HG02852 (cell line): ENCODE results near the gene MIER1.
"Not testable (repeated sequence)": the region's sequence is repeated elsewhere in the genome, so short reads cannot be mapped to it uniquely, and the experiment has no call there.

Experiments
- ATAC-seq: cut with Tn5 transposase; IDR thresholded peaks from one replicate; pipeline ENCODE4 v1.9.1; 2021; ENCODE audit warnings: mild to moderate bottlenecking, moderate library complexity; ENCODE audit not compliant: unreplicated experiment

The MIER1 gene

DNA sequence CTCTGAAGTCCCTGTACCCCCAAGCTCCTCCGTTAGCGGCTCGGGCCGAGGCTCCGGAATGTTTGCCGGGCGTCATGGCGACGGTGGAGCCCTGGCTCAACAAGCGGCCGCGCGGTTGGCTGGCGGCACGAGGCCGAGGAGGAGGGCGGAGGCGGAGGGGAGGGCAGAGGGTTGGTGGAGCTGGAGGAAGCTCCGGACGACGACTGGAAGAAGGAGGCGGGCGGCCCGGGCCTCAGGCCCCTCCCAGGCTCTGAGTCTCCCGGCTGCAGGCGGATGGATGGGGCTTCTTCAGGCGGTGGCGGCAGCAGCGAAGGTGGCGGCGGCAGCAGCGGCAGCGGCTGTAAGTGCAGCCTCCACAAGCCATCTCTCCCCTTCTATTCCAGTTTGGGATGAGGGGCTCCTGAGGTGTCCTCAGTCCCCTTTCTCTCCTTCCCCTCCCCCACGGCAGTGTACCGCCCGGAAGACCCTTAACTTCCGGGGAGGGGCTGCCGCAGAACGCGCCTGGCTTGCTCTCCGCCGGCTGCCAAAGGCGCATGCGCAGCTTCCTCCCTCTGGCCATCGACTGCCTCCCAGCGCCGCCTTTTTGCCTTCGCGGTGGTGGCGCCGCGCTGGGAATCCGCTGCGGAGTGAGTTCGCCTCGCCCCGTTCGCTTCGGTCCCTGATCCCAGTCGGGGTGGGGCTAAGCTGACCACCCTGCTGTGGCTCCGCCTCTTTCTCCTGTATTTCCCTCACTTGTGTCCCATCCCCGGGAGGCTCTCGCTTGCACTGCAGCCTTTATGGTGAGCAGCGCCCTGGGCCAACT lies at the start of gene MIER1, which contains the start of gene DNAI4:
Gene MIER1 (plus strand): TSS at position 235 of the 802 bp plus-strand sequence. CDS start 39 bp downstream, at position 274.
Gene DNAI4 (minus strand): TSS at position 101 of the 802 bp plus-strand sequence. CDS start 25 bp downstream, at position 76.
- peak; percentile 93 for ATAC-seq

DNA sequence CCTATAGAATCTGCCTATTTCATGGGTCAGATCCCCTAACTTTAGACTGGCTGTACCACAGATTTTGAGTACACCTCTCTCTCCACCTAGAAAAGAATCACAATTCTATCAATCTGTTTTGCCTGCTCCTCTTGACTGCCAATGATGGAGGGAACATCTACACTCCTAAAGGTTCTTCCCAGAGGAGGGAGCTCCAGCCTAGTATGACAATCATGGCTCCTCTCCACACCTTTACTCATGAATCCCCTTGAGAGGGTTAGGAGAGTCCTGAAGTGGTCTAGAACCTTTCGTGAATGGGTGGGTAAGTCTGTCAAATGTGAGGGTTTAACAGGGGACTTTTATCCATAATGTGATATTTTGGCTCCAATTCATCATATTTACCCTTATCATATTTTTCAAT lies 48.1 kb upstream of the MIER1 start:
- no peak for ATAC-seq

DNA sequence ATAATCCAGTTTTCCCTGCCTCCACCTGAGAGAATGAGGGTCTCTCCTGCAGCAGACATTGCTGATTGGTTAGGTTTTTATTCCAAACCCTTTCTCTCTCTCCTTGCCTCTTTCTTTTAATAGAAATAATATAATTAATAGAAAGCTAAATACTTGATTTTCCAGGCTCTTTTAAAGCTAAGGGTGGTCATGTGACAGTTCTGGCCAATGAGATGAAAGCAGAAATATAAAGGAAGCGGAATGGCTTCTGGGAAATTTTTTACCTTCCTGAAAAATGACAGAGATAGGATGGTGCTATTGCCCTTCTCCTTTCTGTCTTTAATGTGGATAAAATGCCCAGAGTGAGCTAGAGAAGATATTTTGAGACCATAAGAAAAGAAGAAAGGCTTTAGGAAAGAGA lies 35.8 kb upstream of the MIER1 start:
- ATAC-seq, result no peak

DNA sequence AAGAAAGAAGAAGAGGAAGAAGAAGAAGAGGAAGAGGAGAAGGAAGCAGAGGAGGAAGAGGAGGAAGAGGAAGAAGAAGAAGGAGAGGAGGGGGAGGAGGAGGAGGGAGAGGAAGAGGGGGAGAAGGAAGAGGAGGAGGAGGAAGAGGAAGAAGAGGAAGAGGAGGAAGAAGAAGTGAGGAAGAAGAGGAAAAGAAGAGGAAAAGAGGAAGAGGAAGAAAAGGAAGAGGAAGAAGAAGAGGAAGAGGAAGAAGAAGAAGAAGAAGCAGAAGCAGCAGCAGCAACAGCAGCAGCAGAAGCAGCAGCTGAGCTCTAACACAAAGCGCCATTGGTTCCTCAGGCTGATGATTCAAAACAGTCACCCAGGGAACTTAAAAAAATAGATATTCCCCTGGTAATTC lies 34.2 kb upstream of the MIER1 start:
- ATAC-seq, result no peak

DNA sequence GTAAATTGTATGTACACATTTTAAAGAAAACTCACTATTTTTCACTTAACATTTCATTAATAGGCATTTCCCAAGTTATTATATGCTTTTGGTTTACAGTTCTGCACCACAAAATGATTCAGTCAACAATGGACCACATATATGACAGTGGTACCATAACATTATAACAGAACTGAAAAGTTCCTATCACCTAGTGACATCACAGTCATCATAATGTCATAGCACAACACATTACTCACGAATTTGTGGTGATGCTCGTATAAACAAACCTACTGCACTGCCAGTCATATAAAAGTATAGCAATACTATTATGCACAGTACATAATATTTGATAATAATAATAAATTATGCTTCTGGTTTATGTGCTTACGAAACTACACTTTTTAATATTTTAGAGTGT lies 31.1 kb upstream of the MIER1 start:
- no peak for ATAC-seq

DNA sequence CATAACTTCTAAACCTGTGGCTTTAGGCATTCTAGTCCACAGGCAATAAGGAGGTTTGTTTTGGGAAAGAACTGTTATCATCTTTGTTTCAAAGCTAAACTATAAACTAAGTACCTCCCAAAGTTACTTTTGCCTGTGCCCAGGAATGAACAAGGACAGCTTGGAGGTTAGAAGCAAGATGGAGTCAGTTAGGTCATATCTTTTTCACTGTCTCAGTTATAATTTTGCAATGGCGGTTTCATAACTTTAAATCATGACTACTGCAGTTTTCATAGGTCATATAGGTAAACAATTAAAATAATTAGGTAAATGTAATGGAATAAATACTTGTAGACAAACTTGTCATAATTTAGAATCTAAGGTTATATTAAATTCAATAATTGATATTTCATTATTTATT lies 9.6 kb upstream of the MIER1 start:
- ATAC-seq, result not testable (repeated sequence)

DNA sequence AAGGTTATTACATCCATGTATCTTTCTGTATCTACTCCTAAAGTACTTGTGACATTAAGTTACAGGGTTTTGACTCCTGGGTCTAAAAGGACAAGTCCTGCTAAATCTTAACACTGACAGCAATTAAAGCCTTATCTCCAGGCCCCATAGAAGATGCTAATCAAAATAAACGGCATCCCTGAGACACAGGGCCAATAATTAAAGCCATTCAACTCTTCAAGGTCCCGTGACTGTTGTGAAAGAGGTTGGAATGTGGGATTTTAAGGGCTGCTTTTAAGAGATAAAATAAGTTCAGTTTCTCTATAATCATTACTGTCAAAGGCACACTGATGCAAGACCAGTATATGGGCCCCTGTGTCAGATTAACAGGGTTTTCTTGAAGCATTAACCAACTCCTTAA lies 8.5 kb upstream of the MIER1 start:
- ATAC-seq, result no peak

DNA sequence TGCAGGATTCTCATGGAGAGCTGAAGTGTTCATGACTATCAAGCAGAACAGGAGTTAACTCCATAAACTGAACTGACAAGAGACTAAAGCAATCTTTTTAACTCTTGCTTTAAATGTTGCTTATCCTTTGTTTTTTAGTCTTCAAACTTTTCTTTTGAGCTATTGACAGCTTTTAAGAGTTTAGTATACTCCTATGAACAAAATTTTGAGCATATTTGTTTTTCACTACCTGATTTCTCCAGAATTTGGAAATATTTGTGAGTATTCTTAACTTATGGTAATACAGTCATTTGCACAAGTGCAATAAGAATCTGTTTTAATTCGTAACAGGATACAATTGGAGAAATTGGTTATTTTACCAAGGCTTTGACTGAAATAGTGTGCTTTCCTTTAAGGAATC lies 7.3 kb upstream of the MIER1 start:
- no peak for ATAC-seq

DNA sequence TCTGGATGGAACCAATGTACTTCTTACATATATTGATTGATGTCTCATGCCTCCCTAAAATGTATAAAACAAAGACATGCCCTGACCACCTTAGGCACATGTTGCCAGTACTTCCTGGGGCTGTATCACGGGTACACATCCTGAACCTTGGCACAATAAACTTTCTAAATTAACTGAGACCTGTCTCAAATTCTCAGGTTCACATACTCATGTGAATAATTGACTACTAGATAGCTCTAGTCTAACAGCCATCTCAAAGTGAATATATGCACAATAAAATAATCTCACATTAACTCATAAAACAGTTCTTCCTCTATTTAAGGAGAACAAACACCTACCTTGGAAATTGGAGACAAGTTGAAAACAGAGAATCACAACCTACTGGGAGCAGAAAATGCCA lies 5.7 kb upstream of the MIER1 start:
- ATAC-seq, result no peak

DNA sequence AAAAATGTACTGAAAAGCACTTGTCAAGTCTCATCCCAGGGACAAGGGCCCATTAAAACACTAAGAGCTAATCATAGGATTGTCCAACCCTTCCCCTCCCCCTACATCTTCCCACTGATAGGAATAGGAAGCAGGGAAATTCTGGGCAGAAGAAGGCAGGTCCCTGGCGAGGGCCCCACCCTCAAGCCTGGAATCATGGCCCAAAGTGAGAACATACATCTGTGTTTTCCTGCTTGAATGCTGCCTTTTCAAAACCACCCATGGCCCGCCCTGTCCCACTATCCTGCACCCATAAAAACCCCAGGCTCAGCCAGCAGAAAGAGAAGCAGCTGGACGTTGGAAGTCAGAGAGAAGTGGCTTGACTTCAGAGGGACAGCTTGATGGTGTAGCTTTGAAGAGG lies 5.0 kb upstream of the MIER1 start:
- no peak for ATAC-seq

DNA sequence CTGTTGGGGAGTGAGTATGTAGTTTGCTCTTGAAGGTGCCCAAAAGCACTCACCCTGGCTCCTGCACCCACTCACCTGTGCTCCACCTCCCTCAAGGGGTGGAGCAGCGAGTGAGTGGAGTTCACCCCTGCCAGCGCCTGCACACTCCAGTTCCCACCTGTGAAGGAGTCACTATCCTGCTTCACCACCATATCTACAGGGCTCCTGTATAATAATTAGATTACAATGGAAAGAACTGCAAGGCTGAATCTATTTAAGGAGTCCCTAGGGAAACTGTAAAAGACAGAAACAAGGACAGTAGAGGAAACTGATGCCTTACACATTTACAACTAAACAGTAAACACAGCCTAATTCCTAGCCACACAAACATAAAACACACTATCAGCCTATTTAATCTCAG lies 4.2 kb upstream of the MIER1 start:
- ATAC-seq, result no peak

DNA sequence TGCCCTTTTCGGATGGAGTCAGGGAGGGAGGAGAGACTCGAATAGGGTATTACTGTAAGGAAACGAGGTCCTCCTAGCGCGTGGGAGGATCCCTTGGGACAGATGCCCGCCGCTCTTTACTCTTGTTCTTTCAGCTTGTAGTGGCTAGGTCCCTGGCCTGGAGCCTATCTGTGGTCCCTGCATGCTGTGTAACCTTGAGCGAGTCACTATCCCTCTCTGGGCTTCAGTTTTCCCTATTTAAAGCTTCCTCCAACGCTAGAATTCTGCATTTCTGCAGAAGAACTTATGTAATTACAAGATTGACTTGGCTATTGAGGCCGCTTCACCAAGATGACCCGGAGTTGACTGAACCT lies 744 bp downstream of the MIER1 start:
- ATAC-seq, result peak; percentile 1

DNA sequence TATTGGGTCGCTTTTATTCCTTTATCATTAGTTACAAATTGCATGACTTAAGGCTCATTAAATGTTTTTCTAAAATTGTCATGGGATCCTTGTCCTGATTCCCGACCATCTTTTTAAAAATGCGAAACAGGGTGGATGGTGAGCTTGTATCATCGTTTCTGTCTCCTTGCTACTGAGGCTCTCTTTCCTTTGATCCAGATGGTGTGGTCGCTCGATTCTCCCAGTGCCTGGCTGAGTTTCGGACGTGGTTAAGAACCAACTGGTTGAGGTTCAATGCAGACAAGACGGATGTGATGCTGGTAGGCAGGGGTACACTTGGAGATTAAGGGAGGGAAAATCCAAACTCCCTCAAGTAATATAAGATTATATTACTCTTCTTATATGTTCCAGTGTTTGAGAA lies 1.2 kb downstream of the MIER1 start:
- no peak for ATAC-seq

DNA sequence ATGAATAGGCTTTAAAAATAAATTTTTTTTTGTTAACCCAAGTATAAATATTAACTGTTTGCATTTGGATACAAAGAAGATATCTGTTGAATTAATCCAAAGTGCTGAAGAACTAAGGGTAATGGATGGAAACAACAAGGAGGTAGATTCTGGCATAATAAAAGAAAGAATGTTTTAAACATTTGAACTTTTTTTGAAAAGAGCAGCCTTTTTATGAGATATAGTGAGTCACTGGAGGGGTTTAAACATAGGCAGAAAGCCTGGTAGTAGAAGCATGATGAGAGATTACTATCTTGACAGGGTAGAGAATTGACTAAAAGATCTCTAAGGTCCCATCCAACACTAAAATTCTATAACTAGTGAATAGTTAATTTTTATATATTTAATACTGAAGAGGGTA lies 2.7 kb downstream of the MIER1 start:
- ATAC-seq, result no peak

DNA sequence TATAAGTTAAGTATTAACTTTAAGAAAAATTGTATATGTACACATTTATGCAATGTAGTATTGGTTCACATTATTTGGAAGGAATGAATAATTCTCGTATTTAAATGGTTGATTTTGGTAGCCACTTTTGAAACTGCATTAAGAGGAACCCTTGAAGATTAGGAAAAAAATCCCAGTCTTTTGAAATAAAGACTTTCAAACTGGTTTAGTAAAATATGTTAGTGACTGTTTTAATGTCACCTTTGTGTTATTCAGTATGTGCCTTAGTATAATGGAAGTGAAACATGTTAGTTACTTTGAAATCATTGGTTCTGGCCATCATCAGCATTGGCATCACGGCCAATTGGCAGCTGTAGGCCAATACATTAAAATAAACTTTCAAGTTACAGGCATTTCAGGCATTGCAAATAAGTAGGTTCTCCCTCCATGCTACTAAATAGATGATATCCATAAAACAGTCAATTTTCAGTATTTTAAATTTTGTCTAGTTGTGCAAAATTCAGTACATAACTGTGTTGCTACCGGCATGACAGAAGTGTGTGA lies 4.4 kb downstream of the MIER1 start:
- ATAC-seq, result no peak

DNA sequence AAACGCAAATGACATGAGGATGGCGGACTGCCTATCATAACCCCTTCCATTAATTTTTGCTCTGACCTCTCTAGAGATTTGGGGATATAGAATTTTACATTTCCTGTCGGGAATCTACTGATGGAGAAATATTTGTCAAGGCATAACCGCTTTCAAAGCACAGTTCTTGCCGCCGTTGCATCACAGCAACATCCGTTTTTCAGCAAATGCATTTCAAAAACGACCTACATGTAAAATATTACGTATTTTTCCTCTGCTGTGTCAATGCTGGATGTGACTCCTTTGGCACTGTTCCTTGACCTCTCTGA lies 4.9 kb downstream of the MIER1 start:
- no peak for ATAC-seq

DNA sequence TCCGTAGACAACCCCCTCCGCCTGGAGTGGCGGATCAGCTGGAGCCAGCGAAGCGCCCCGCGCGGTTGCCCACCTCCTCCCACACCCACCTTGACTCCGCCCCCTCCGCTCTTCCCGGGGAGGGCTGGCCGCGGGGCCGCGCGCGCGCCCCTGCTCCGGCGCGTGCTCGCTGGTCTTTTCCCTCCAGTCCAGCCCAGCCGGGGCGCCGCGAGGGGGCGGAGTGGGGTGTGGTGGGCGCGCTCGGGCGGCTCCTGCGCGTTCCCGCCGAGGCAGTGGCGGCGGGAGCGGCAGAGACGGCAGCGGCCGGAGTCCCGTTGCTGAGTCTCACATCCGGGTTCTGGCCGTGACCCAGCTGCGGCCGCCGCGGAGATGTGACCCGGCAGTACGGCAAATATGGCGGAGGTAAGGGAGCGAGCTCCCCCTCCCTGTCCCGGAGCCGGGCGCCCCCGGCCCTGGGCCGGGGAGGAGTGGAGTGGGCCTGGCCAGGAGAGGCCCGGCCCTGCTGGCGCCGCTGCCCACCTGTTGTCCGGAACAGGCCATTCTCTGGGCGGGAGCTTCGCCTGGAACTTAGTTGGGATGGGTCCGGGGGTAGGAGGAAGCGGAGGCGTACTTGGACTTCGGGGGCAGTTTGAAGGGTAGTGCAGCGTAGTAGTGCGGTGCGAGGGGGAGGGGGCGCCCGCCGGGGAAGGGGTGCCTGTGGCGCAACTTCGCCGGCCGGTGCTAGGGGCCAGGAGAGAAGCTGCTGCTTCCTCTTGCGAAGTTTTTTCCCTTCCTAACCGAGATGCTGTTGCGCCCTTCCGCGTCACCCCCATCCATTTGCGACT lies 5.4 kb downstream of the MIER1 start:
- ATAC-seq, result peak; percentile 63

DNA sequence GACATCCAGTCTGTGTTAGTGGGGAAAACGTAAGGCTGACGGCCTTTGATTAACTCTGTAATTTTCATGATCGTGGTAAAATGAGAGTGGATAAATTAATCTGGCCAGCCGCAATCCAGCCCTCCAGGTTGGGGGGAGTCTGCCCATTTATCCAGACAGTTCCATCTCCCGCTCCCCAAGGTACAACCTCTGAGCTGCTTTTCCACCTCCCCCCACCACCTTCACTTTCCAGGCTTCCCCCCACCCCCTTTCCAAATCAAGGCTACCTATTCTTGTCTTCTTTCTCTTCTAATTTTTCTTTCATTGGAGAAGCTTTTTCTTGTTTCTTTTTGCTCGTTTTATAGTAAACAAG lies 6.0 kb downstream of the MIER1 start:
- ATAC-seq, result peak; percentile 0

DNA sequence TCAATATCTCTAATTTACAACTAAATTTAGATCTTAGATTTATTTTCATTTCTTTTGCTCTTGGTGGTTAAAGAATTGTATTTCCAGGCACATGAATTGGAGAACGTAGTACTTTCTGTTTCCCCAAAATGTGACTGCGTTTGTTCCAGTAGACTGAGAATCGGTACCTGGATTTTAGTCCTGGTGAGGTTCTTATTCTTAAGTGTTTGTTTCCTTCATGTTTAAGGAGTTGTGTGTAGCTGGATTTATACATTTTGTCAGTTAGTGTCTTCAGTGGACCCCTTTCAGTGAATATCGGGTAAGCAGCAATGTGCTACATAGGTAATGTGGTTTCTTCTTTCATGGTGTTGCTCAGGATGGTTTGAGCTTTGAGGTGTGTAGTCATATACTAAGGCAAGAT lies 6.8 kb downstream of the MIER1 start:
- no peak for ATAC-seq

DNA sequence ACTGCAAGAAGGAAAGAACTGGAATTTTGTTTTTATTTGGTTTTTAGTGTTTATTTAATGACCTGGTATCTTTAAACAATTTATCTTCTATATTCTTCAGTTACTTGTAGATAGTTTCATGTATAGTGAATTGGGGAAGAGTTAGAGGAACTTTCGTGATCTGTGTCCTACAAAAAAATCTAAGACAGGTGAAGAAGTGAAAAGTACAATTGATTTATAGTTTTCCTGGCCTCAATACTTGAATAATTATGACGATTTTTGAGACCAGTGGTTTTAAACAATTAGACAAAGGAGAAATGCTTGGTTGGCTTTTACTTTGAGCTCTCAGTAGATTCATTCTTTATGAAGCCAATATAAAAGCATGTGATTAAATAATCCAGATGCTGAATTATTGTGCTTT lies 7.5 kb downstream of the MIER1 start:
- ATAC-seq, result no peak

DNA sequence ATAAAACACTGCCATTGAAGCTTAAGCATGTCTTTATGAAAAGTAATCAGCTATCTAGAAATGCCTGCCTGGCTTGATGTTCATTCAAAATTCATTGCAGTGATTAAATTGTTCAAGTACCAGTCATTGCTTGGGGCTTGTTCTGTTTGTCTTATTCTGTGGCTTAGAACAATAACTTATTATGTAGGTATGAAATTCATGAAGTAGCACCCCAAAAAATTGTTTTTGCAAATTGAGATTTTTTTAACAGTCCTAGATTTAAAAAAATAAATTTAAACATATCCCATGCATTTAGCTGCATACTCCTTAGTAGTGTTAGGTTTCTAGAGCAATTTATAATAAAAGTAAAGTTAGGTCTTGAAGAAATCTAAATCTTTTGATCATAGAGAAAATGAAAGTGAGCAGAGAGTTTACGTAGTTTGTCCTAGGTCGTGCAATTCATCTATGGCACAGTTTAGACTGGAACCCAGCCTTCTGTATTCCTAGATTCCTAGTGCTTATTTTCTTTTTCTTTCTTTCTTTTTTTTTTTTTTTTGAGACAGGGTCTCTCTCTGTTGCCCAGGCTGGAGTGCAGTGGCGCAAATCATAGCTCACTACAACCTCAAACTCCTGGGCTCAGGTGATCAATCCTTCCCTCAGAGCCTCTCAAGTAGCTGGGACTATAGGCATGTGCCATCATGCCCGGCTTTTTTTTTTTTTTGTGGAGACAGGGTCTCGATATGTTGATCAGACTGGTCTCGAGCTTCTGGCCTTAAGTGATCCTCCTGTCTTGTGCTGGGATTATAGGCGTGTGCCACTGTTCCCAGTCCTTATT lies 9.3 kb downstream of the MIER1 start:
- ATAC-seq, result no peak
